Erythroblast (primary cell): Measurements from ENCODE around the gene DLK2.
A peak's percentile ranks its signal among the peaks of the same experiment; 100 is the strongest.

Source experiments
- GATA1 ChIP-seq: IDR thresholded peaks from 2 replicates; pipeline ENCODE4 v1.6.1; 2011; ENCODE audit warnings: low read depth, mild to moderate bottlenecking, control low read depth, low read length, moderate library complexity
- POLR2A ChIP-seq: IDR thresholded peaks from 2 replicates; pipeline ENCODE4 v1.6.1; 2011; ENCODE audit warnings: mild to moderate bottlenecking, low read length

DNA sequence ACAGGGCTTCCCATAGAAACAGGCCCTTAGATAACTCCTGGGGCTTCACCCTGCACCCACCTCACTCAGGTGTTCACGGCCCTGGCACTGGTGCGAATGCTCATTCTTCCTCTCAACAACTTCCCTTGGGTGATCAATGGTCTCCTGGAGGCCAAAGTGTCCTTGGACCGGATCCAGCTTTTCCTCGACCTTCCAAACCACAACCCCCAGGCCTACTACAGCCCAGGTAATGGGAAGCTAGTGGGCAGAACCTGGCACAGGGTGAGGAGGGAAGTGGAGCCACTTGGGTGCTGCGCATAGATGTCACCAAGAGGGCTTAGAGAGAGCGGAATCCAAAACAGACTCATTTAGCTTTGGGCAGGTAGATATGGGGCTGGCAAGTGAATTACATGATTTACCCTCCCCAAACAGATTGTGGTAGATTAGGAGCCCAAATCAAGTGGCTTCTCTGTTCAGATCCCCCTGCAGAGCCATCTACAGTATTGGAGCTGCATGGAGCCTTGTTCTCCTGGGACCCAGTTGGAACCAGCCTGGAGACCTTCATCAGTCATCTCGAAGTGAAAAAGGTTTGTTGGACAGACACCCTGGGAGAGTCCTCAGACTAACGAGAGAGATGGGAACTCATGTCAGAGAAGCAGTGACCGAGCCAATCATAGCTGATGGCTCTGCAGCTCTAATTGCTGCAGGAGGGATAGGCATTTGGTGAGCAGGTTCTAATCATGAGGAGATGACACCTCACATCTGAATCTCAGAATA, 19.5 kb downstream of the DLK2 start:
- peak; percentile 5 for TF ChIP-seq POLR2A
- TF ChIP-seq GATA1: no peak
